Endodermal cell (in vitro differentiated cells): ENCODE data around the gene TFR2. TPM values are rescaled to one million over a fixed set of nuclear protein-coding genes. Genes with fewer than 3 reads are reported as not detected.

Experiments
- DNase-seq: peaks from one replicate; pipeline ENCODE4 v3.0.0-alpha.2; 2017
- H3K27ac ChIP-seq: 2 replicates; pipeline ENCODE4 v1.5.1; 2013; ENCODE audit warnings: mild to moderate bottlenecking, low read depth, low read length, moderate library complexity
- H3K27me3 ChIP-seq: 2 replicates; pipeline ENCODE4 v1.6.1; 2013; ENCODE audit warnings: mild to moderate bottlenecking, low read length, moderate library complexity; ENCODE audit not compliant: insufficient read depth, control insufficient read depth, poor library complexity, severe bottlenecking
- H3K36me3 ChIP-seq: 2 replicates; pipeline ENCODE4 v1.7.0; 2013; ENCODE audit warnings: mild to moderate bottlenecking, low read length, moderate library complexity; ENCODE audit not compliant: control insufficient read depth, insufficient read depth
- H3K4me1 ChIP-seq: one replicate; pipeline ENCODE4 v1.7.0; 2013; ENCODE audit warnings: low read length; ENCODE audit not compliant: control insufficient read depth, insufficient read depth
- H3K4me3 ChIP-seq: 2 replicates; pipeline ENCODE4 v1.5.1; 2013; ENCODE audit warnings: mild to moderate bottlenecking, low read length, moderate library complexity
- H3K9ac ChIP-seq: 2 replicates; pipeline ENCODE4 v1.6.1; 2013; ENCODE audit warnings: mild to moderate bottlenecking, low read length, moderate library complexity; ENCODE audit not compliant: poor library complexity, severe bottlenecking; ENCODE audit errors: extremely low read depth
- H3K9me3 ChIP-seq: 2 replicates; pipeline ENCODE4 v1.6.1; 2013; ENCODE audit warnings: mild to moderate bottlenecking, low read length, moderate library complexity; ENCODE audit not compliant: control insufficient read depth
- H3K27ac Mint-ChIP-seq: 2 replicates; pipeline ENCODE4 v1.8.0; 2020; ENCODE audit warnings: mixed read lengths
- H3K27me3 Mint-ChIP-seq: 2 replicates; pipeline ENCODE4 v1.8.0; 2021; ENCODE audit warnings: mild to moderate bottlenecking, mixed read lengths; ENCODE audit not compliant: insufficient read depth
- H3K36me3 Mint-ChIP-seq: 2 replicates; pipeline ENCODE4 v1.8.0; 2020; ENCODE audit warnings: low read depth, mixed read lengths
- H3K4me1 Mint-ChIP-seq: 2 replicates; pipeline ENCODE4 v1.8.0; 2020; ENCODE audit warnings: mixed read lengths
- H3K4me3 Mint-ChIP-seq: 2 replicates; pipeline ENCODE4 v1.8.0; 2020; ENCODE audit warnings: mild to moderate bottlenecking, moderate library complexity, mixed read lengths
- H3K9me3 Mint-ChIP-seq: 2 replicates; pipeline ENCODE4 v1.8.0; 2020; ENCODE audit warnings: mild to moderate bottlenecking, mixed read lengths
- CTCF ChIP-seq: fragments of 200-600 bp; sonication (generic); conservative IDR thresholded peaks from 2 replicates; pipeline ENCODE4 v1.5.0; 2021; ENCODE audit warnings: antibody characterized with exemption, mild to moderate bottlenecking
- WGBS, 2 experiments: methylation state at CpG; one replicate each; pipeline versions ENCODE4 v1.1.5 to v1.1.7; 2013; ENCODE audit warnings: missing lambda C conversion rate in 2 of 2, mixed read lengths in 1 of 2; ENCODE audit not compliant: insufficient coverage in 1 of 2, insufficient read length in 1 of 2; 5-methylcytosine and 5-hydroxymethylcytosine counted together
- total RNA-seq, 2 donors: library from RNA; stranded (reverse); fragmentation: NEBNext Ultra II Directional in 1 of 2; extraction: Animal tissue kit (Norgen Biotek cat#: 25700) in 1 of 2; gene quantifications; 2 replicates in 1 of 2; 3 replicates in 1 of 2; pipeline ENCODE4 v1.2.1, GENCODE V29; 2021

The TFR2 gene
- total RNA-seq, 2 donors from 2014 or later: 1.4 to 2.1 TPM

GRCh38 chr7:100604976-100605911 lies 36.1 kb downstream of the TFR2 start:
- Histone ChIP-seq H3K9ac (no peak overlapping the region), H3K4me3 (peak overlapping the region; percentile 78), H3K4me1 (peaks cover 5% of the 10 kb centered on the region), H3K27me3 (peaks cover 18% of the 10 kb centered on the region), H3K9me3 (no peaks in the 10 kb centered on the region), H3K27ac (no peak overlapping the region), H3K36me3 (no peaks in the 10 kb centered on the region)
- Mint-ChIP-seq H3K27me3 (peaks cover 28% of the 10 kb centered on the region), H3K4me3 (peak overlapping the region; percentile 62), H3K4me1 (peaks cover 19% of the 10 kb centered on the region), H3K9me3 (no peaks in the 10 kb centered on the region), H3K36me3 (no peaks in the 10 kb centered on the region), H3K27ac (no peak overlapping the region)
- DNase-seq: peak; percentile 85
- no peak for TF ChIP-seq CTCF
- WGBS, 2 experiments: 3 to 4% methylated on average over 42 to 68 of the region's 68 CpGs

GRCh38 chr7:100604028-100604975 lies 37.0 kb downstream of the TFR2 start:
- Histone ChIP-seq H3K4me3 (peak overlapping the region; percentile 78), H3K9me3 (no peaks in the 10 kb centered on the region), H3K27me3 (peaks cover 18% of the 10 kb centered on the region), H3K9ac (no peak overlapping the region), H3K36me3 (no peaks in the 10 kb centered on the region), H3K4me1 (peaks cover 5% of the 10 kb centered on the region), H3K27ac (no peak overlapping the region)
- H3K27me3 Mint-ChIP-seq: peaks cover 31% of the 10 kb centered on the region
- no peaks in the 10 kb centered on the region for H3K36me3 Mint-ChIP-seq
- peak; percentile 93 for DNase-seq
- H3K4me3 Mint-ChIP-seq: peak overlapping the region; percentile 62
- peak; percentile 66 for TF ChIP-seq CTCF
- H3K9me3 Mint-ChIP-seq: no peaks in the 10 kb centered on the region
- WGBS, 2 experiments: 1 to 2% methylated on average over 12 to 61 of the region's 70 CpGs
- H3K27ac Mint-ChIP-seq: peak overlapping the region; percentile 84
- peaks cover 19% of the 10 kb centered on the region for H3K4me1 Mint-ChIP-seq

GRCh38 chr7:100603726-100604027 lies 37.7 kb downstream of the TFR2 start:
- Mint-ChIP-seq H3K9me3 (no peaks in the 10 kb centered on the region), H3K27me3 (peaks cover 31% of the 10 kb centered on the region), H3K4me1 (peaks cover 19% of the 10 kb centered on the region), H3K4me3 (peak overlapping the region; percentile 62), H3K27ac (peak overlapping the region; percentile 84), H3K36me3 (no peaks in the 10 kb centered on the region)
- Histone ChIP-seq H3K36me3 (no peaks in the 10 kb centered on the region), H3K4me3 (peak overlapping the region; percentile 70), H3K9me3 (no peaks in the 10 kb centered on the region), H3K27ac (no peak overlapping the region), H3K4me1 (peaks cover 5% of the 10 kb centered on the region), H3K9ac (no peak overlapping the region), H3K27me3 (peaks cover 18% of the 10 kb centered on the region)
- no peak for TF ChIP-seq CTCF
- WGBS, 2 experiments: 21% methylated on average over 4 to 10 of the region's 10 CpGs
- no peak for DNase-seq
